ENCODE data around the gene ZNF142.

GRCh38 chr2:218645126-218645525 lies 14.3 kb downstream of the ZNF142 start:
- TF ChIP-seq CTCF (IDR thresholded peaks at IDR 0.05): no peak
- no peak for TF ChIP-seq POLR2A (IDR thresholded peaks at IDR 0.05)

Data from lower leg skin (tissue), 3 donors.